ENCODE measurements around the gene OSMR.
"Not testable (repeated sequence)": the region's sequence is repeated elsewhere in the genome, so short reads cannot be mapped to it uniquely, and the experiment has no call there.

The OSMR gene

DNA sequence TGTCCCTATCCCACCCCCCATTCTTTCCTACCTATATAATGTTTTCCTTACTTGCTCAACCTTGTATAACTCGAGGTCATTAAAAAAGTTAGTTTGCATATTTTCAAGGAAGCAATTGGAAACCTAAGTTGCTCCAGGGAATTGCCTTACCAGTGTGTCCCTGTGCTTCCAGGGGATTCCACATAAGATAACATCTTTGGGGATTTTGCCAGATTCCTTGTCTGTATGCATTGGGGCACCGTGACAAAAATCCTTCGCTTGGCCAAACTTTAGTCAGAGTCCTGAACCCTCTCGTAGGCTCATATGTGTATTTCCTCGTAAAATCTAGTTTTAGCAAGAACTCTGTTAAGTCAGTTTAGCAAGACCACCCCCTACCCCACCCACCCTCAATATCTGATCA is 14.7 kb upstream of the OSMR start:
- DNase-seq (ENCODE audit: low spot score), result no peak

GRCh38 chr5:38831909-38832308 is 13.9 kb upstream of the OSMR start:
- DNase-seq (ENCODE audit: low spot score), result no peak

DNA sequence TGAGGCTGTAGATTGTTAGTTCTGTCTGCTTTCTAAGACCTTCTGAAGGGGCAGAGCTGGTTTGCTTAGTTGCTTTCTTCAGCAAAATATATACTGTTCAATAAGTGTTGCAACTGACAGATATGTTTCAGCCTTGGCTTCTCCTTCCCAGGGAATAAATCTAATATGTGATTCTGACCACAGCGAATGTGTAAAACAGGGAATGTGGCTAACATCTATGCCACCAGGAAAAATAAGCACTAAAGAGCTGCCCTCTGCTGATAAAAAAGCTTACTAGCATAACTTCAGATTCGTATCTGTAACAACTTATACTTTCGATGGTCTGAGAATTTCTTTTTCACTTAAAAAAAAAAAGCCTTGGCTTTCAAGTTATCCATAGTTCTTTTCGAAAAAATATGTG is 13.0 kb upstream of the OSMR start:
- no peak for DNase-seq (ENCODE audit: low spot score)

DNA sequence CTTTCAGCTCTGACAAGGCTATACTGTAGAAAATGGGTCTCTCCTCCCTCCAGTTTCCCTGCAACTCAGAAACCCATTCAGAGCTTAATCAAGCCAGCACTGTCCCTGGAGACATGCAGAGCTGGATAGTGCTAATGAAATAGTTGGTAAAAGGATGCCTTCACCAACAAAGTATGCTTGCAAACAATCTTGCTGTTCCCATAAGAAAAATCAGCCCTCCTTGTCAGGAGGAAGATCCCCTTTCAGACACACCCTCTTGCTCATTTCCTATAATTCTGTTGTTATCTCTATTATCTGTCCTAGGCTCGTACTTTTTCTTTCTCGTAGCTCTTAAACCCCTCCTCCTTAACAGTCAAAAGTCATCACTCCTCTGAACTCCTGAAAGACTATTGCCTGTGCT is 9.9 kb upstream of the OSMR start:
- DNase-seq (ENCODE audit: low spot score), result no peak

GRCh38 chr5:38837416-38837815 is 8.4 kb upstream of the OSMR start:
- DNase-seq (ENCODE audit: low spot score), result no peak

- no peak for DNase-seq (ENCODE audit: low spot score)
Measured at GRCh38 chr5:38837932-38838331, 7.9 kb upstream of the OSMR start.

DNA sequence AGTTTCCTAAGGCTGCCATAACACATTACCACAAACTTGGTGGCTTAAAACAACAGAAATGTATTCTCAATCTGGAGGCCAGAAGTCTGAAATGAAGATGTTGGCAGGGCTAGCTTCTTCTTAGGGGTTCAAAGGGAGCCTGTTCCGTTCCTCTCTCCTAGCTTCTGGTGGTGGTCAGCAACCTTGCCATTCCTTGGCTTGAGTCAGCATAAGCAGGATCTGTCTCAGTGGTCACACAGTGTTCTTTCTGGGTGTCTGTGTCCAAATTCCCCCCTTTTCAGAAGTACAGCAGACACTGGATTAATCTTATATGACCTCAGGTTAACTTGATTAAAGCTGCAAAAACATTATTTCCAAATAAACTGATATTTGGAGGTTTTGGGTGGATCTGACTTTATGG is 2.1 kb upstream of the OSMR start:
- no peak for DNase-seq (ENCODE audit: low spot score)

DNA sequence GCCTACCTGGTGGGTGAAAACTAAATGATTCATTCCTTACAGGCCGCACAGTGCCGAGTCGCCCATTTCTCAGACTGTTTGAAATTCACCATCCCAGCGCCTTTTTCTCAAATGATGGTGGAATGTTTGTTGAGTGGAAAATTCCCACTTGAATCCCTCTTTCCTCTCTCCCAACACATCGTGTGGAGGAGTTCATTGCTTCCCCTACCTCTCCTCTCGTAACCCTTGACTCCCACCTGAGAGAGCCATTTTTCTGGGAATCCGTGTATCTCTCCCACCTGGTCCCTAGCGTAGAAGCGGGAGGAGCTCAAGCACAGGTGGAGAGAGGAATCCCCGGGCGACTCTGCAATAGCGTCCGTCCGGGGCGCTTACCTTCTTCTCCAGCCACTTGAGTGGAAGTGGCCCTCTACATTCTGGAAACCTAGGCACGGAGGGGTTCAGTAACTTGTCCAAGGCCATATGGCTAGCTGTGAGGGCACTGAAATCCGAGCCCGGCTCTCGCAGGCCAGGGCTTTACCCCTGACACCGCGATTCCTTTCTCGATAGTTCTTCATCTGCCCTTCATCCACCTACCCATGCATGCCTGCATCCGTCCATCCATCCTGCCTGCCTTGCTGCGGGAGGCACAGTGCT is 683 bp downstream of the OSMR start:
- DNase-seq (ENCODE audit: low spot score), result peak; percentile 29

- no peak for DNase-seq (ENCODE audit: low spot score)
Measured at GRCh38 chr5:38847559-38848347, 1.9 kb downstream of the OSMR start.

DNA sequence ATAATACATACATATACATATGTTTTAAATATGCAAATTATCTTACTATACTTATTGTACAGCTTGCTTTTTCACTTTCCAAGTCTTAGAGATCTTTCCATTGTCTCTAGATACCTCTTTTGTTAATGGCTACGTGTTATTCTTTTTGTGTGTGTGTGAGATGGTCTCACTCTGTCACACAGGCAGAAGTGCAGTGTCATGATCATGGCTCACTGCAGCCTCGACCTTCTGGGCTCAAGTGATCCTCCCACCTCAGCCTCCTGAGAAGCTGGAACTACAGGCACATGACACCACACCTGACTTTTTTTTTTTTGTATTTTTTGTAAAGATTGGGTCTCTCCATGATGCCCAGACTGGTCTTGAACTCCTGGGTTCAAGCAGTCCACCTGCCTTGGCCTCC is 2.8 kb downstream of the OSMR start:
- no peak for DNase-seq (ENCODE audit: low spot score)

DNA sequence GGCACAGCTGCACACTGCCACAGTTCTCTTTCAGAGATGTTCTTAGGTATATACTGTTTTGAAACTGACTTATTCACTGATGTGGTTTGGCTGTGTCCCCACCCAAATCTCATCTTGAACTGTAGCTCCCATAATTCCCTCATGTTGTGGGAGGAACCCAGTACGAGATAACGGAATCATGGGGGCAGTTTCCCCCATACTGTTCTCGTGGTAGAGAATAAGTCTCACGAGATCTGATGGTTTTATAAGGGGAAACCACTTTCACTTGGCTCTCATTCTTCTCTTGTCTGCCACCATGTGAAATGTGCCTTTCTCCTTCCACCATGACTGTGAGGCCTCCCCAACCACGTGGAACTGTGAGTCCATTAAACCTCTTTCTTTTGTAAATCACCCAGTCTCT is 5.8 kb downstream of the OSMR start:
- not testable (repeated sequence) for DNase-seq (ENCODE audit: low spot score)

DNA sequence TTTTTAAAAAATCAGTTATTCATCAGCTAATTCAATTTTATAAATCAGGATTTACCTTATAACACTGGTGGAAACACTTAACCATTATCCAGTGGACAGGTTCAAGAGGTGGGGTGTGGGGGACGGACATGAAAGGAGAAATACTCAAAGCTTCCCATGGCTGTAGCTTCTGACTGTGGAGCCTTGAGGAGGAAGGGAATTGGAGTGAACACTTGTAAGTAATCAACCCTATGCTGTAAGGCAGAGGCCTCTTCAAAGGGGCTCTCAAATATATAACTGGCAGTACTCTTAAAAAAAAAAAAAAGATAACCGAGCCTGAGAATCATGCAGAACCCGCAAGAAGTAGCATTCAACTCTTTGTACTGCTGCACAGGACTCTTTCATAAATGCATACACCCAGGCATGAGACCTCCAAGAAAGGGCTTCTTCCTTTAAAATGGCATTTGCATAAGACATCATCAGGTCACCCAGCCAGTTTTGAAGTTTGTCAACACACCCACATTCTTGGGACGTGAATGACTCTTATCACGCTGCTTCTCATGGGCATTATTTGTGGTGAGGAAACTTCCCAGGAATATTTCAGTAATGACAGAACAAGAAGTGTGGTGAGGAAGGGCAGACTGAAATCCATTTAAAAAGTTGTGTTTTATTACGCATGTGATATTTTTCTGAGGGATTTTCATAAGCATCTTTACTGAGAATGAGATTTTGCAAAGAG is 8.1 kb downstream of the OSMR start:
- DNase-seq (ENCODE audit: low spot score), result peak; percentile 82

GRCh38 chr5:38854907-38855306 is 9.1 kb downstream of the OSMR start:
- DNase-seq (ENCODE audit: low spot score), result no peak

DNA sequence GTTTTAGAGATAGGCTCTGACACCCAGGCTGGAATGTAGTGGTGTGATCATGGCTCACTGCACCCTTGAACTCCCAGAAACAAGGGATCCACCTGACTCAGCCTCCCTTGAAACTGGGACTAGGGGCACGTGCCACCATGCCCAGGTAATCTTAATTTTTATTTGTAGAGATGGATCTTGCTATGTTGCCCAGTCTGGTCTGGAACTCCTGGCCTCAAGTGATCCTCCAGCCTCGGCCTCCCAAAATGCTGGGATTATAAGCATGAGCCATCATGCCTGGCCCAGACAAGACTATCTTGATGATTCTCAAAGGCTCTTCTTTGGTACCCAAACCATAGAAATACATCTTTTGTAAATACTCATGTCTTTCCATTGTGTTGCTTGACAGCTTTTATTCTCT is 10.8 kb downstream of the OSMR start:
- DNase-seq (ENCODE audit: low spot score), result no peak

- no peak for DNase-seq (ENCODE audit: low spot score)
Measured at GRCh38 chr5:38858839-38859238, 13.0 kb downstream of the OSMR start.

GRCh38 chr5:38861986-38862770 is 16.4 kb downstream of the OSMR start:
- not testable (repeated sequence) for DNase-seq (ENCODE audit: low spot score)

DNA sequence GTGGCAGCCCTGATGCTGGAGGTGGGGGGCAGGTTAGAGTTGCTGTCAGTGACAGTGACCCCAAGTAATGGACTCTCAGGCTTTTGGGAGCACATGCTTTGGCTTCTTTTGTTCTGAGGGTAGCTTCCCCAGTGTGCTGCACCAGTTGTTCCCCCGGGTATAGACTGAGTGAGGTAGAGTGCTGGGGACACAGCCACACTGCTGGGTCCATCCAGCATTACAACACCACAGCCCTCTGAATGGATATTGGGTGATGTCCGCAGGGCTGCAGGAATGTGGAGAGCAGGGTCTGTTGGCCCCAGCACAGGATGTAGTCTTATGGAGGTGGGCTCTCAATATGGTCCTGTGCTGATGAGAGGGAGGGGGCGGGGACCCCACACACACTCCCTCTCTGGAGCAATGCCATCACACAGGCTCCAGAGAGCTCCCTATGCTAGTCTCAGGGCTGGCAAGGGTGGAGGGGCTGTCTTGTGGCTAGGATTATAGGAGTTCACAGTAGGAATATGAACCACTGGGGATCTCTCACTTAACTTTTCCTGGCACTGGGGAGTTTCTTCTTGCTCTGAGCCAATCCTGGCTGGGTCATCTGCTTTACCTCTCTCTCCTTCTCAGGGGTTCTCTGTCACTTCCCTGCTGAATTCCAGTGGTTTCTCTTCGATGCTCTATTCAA is 20.7 kb downstream of the OSMR start:
- no peak for DNase-seq (ENCODE audit: low spot score)

DNA sequence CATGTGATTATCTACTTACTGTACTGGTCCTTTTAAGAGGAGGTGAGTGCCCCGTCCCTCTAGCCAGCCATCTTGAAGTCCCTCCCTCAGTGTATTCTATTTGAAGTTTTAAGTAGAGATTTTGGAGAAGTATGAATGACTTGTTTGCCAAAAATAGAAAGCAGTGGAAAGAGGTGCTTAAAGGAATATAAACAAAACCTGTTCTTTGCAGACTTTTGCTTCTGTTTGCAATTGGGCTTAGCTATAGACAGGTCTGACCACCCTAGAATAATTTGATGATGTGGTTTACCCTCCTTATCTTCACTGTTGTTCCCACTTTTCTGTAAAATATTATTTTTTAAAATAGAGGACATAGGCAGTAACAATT is 21.2 kb downstream of the OSMR start:
- no peak for DNase-seq (ENCODE audit: low spot score)

DNA sequence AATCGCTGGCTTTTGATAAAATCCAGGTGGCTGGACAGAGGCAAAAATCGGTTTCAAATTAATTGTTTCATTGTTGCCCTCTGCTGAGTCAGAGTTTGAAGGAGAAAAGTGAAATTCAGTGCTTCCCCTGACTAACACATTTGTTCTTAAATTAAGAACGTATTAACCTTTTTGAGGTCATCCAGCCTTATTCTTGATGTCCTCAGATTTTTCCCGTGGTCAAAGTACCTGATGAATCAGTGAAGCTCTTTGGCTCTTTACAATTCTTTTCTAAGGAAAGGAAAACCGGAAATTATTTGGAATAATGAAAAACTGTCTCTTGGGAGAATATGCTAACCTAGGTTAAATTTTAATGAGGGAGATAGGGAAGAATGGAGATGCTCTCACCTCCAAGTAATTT is 21.6 kb downstream of the OSMR start:
- no peak for DNase-seq (ENCODE audit: low spot score)

DNA sequence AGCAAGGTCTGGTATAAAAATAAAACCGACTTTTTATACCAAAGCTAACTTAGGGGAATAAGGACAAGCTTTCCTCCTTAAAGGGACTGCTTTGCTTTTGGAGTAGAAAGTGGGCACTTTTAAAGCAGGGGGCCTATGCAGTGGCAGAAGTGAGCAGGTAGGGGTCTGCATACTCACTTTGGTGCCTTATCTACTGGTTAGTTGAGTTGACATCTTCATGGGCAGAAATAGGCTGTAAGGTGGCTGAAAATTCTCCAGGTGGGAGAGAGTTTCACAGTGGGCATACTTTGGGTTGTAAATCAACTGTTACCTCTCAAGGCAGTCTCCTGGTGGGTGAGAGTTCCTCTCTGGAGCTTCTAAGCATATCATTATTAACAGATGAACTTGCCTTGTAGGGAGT is 24.8 kb downstream of the OSMR start:
- no peak for DNase-seq (ENCODE audit: low spot score)

GRCh38 chr5:38871058-38871605 is 25.3 kb downstream of the OSMR start:
- no peak for DNase-seq (ENCODE audit: low spot score)
